ENCODE results near the gene SMIM28.

DNA sequence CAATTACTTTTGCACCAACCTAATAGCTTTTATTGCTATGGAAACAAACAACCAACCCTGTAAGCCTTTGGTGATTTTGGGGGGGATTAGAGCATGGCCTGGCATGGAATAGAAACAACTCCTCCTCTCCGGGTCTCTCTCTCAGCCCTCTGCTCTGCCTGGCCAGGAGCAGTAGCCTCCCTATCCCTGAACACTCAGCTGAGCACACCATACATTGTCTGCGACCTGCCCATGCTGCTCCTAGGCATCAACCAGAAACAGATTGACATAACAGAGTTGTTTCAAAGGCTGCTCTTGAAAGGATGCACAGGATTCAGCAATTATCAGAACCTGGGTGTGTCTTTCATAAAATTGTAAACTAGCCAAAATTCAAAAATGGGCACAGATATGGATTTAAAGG is 29.8 kb upstream of the SMIM28 start:
- TF ChIP-seq CTCF (conservative IDR thresholded peaks at IDR 0.05 in 1 of 2, IDR thresholded peaks at IDR 0.05 in 1 of 2; ENCODE audit: low read depth in 1 of 2, low read length in 2 of 2) = no peak
- TF ChIP-seq EZH2 (IDR thresholded peaks at IDR 0.05; ENCODE audit: low read length, missing control alignments) = no peak

Data from fibroblast of lung (primary cell).